SK-N-SH (cell line): ENCODE data around the gene MRPL58. TPM values are rescaled to one million over a fixed set of nuclear protein-coding genes. Genes with fewer than 3 reads are reported as not detected.

Source experiments
- CTCF ChIA-PET: fragments of 300-600, 350-600 bp; formaldehyde crosslinking; extraction: SDS; loops from one replicate; lab custom pipeline; 2021; lab: Yijun Ruan, JAX
- POLR2A ChIA-PET: fragments of 350-600 bp; sonication (Branson Sonifier 250); formaldehyde crosslinking; extraction: SDS; loops from one replicate; lab custom pipeline; 2020; ENCODE audit warnings: antibody characterized with exemption, inconsistent platforms; lab: Yijun Ruan, JAX
- DNase-seq: peaks from one replicate; pipeline ENCODE4 v3.0.0; 2012
- H2AFZ ChIP-seq: fragments of 200-600 bp; sonication (generic); 2 replicates; pipeline ENCODE4 v1.8.1; 2016; ENCODE audit warnings: antibody characterized with exemption, mild to moderate bottlenecking, low read depth
- H3F3A ChIP-seq: fragments of 200-600 bp; sonication (generic); replicated peaks from 2 replicates; pipeline ENCODE3; 2016; ENCODE audit warnings: antibody characterized with exemption, mild to moderate bottlenecking; ENCODE audit not compliant: insufficient read depth
- H3K27ac ChIP-seq, 2 experiments: fragments of 200-500 bp in 1 of 2; fragments of 200-600 bp in 1 of 2; sonication (Bioruptor generic) in 1 of 2; sonication (generic), shearing (Covaris generic) in 1 of 2; 2 replicates each; pipeline versions ENCODE4 v1.5.1 to v1.6.1; 2014 to 2016; ENCODE audit warnings: low read depth in 2 of 2, inconsistent platforms in 1 of 2, low read length in 1 of 2, mild to moderate bottlenecking in 1 of 2, mixed read lengths in 1 of 2
- H3K27me3 ChIP-seq: fragments of 200-600 bp; sonication (generic), shearing (Covaris generic); 2 replicates; pipeline ENCODE4 v1.6.1; 2016; ENCODE audit warnings: mixed run types; ENCODE audit not compliant: insufficient read depth
- H3K36me3 ChIP-seq, 2 experiments: fragments of 200-500 bp in 1 of 2; fragments of 200-600 bp in 1 of 2; sonication (Bioruptor generic) in 1 of 2; sonication (generic) in 1 of 2; replicated peaks in 1 of 2; 2 replicates each; pipeline versions ENCODE3 to v1.5.1; 2014 to 2016; ENCODE audit warnings: low read length in 1 of 2, mild to moderate bottlenecking in 1 of 2; ENCODE audit not compliant: insufficient read depth in 2 of 2, control insufficient read depth in 1 of 2
- H3K4me1 ChIP-seq, 2 experiments: fragments of 200-500 bp in 1 of 2; fragments of 200-600 bp in 1 of 2; sonication (Bioruptor generic) in 1 of 2; sonication (generic), shearing (Covaris generic) in 1 of 2; 2 replicates each; pipeline versions ENCODE4 v1.5.1 to v1.6.1; 2014 to 2016; ENCODE audit warnings: low read depth in 1 of 2, low read length in 1 of 2, mixed run types in 1 of 2; ENCODE audit not compliant: insufficient read depth in 2 of 2, control insufficient read depth in 1 of 2
- H3K4me2 ChIP-seq: fragments of 200-600 bp; sonication (generic), shearing (Covaris generic); 2 replicates; pipeline ENCODE4 v1.6.1; 2017; ENCODE audit warnings: mixed run types
- H3K4me3 ChIP-seq, 2 experiments: fragments of 200-500 bp in 1 of 2; fragments of 200-600 bp in 1 of 2; sonication (Bioruptor generic) in 1 of 2; sonication (generic), shearing (Covaris generic) in 1 of 2; 2 replicates each; pipeline versions ENCODE4 v1.5.1 to v1.8.1; 2014 to 2016; ENCODE audit warnings: low read depth in 2 of 2, inconsistent platforms in 1 of 2, low read length in 1 of 2, mild to moderate bottlenecking in 1 of 2, mixed read lengths in 1 of 2, moderate library complexity in 1 of 2
- H3K79me2 ChIP-seq: fragments of 200-600 bp; sonication (generic); 2 replicates; pipeline ENCODE4 v1.8.1; 2017; ENCODE audit warnings: mild to moderate bottlenecking; ENCODE audit not compliant: insufficient read depth
- H3K9ac ChIP-seq: fragments of 200-600 bp; sonication (generic); 2 replicates; pipeline ENCODE4 v1.6.1; 2017; ENCODE audit warnings: mixed run types
- H3K9me2 ChIP-seq: fragments of 200-600 bp; sonication (generic); 2 replicates; pipeline ENCODE4 v1.6.1; 2017; ENCODE audit warnings: mixed run types
- H3K9me3 ChIP-seq: fragments of 200-600 bp; sonication (generic); 2 replicates; pipeline ENCODE4 v1.6.1; 2017; ENCODE audit warnings: mixed run types, mild to moderate bottlenecking, moderate library complexity
- H4K20me1 ChIP-seq: fragments of 200-600 bp; sonication (generic); 2 replicates; pipeline ENCODE4 v1.6.1; 2017; ENCODE audit warnings: mild to moderate bottlenecking, mixed run types; ENCODE audit not compliant: insufficient read depth
- CHD2 ChIP-seq: fragments of 150-350 bp; IDR thresholded peaks from 2 replicates; pipeline ENCODE4 v1.6.1; 2018; ENCODE audit warnings: low read length; ENCODE audit not compliant: partially characterized antibody
- ELF1 ChIP-seq: IDR thresholded peaks from 2 replicates; pipeline ENCODE4 v1.4.0; 2012
- EP300 ChIP-seq, 2 experiments: IDR thresholded peaks; 2 replicates each; pipeline versions ENCODE4 v1.4.0 to v1.6.1; 2012; ENCODE audit warnings: borderline replicate concordance in 1 of 2, low read depth in 1 of 2, low read length in 1 of 2
- NFIC ChIP-seq: IDR thresholded peaks from 2 replicates; pipeline ENCODE4 v1.4.0; 2012; ENCODE audit warnings: borderline replicate concordance
- RAD21 ChIP-seq: IDR thresholded peaks from 2 replicates; pipeline ENCODE4 v1.6.1; 2012; ENCODE audit warnings: mild to moderate bottlenecking, low read length
- RFX5 ChIP-seq: IDR thresholded peaks from 2 replicates; pipeline ENCODE4 v1.6.1; 2012; ENCODE audit warnings: mild to moderate bottlenecking, improper control_type of control experiment, low read length
- RXRA ChIP-seq: IDR thresholded peaks from 2 replicates; pipeline ENCODE4 v1.4.0; 2012; ENCODE audit warnings: low read depth, mild to moderate bottlenecking, borderline replicate concordance
- SMC3 ChIP-seq: IDR thresholded peaks from 2 replicates; pipeline ENCODE4 v1.6.1; 2012; ENCODE audit warnings: low read depth, low read length, improper control_type of control experiment
- TAF1 ChIP-seq: IDR thresholded peaks from 2 replicates; pipeline ENCODE4 v1.6.1; 2012; ENCODE audit warnings: low read depth, mild to moderate bottlenecking, low read length, moderate library complexity, borderline replicate concordance
- TCF12 ChIP-seq: IDR thresholded peaks from 2 replicates; pipeline ENCODE4 v1.4.0; 2012
- TEAD4 ChIP-seq: IDR thresholded peaks from 2 replicates; pipeline ENCODE4 v1.4.0; 2012; ENCODE audit warnings: mild to moderate bottlenecking, borderline replicate concordance; ENCODE audit not compliant: insufficient read depth
- WGBS: methylation state at CpG from one replicate; pipeline ENCODE4 v1.1.6; 2017; ENCODE audit warnings: low lambda C conversion rate; 5-methylcytosine and 5-hydroxymethylcytosine counted together
- polyA plus RNA-seq, 3 experiments: library from polyadenylated mRNA; depleted of rRNA; stranded (reverse); fragments of >200 nt; gene quantifications; 2 replicates each; pipeline ENCODE4 v1.2.3, GENCODE V29; 2012
- TF ChIP-seq, protein P1 (sequence below): fragments of 200-600 bp; sonication (generic); IDR thresholded peaks from 2 replicates; pipeline ENCODE4 v1.6.1; 2017; ENCODE audit warnings: antibody characterized with exemption, mild to moderate bottlenecking, moderate library complexity

The MRPL58 gene
- polyA plus RNA-seq, 1 of the 3 experiments (the other 2 are of a cell fraction) = 87.3 TPM

- CTCF ChIA-PET = interaction anchor here (0.9 to 2.7 kb wide), 3 partner anchors 11 to 150 kb away, joined by 3 to 9 read pairs (median 6); no protein-coding TSS in a partner anchor
- Histone ChIP-seq H3K4me1 (peaks cover 0 to 12% of the 10 kb centered on the region in 2 experiments; a peak in 2 of 4 replicates), H3K27ac (no peak overlapping the region), H3K27me3 (no peaks in the 10 kb centered on the region), H3K9ac (no peak overlapping the region), H3K36me3 (peaks cover 38 to 65% of the 10 kb centered on the region in 2 experiments), H4K20me1 (no peaks in the 10 kb centered on the region), H3K4me3 (no peak overlapping the region), H2AFZ (no peak overlapping the region), H3F3A (peaks cover 7% of the 10 kb centered on the region), H3K9me2 (no peaks in the 10 kb centered on the region), H3K9me3 (no peaks in the 10 kb centered on the region), H3K4me2 (no peak overlapping the region), H3K79me2 (peaks cover 64% of the 10 kb centered on the region)
- TF ChIP-seq NFIC = no peak
- TF ChIP-seq RXRA = no peak
- TF ChIP-seq TAF1 = no peak
- TF ChIP-seq CHD2 = no peak
- TF ChIP-seq ELF1 = no peak
- TF ChIP-seq TCF12 = no peak
- TF ChIP-seq TEAD4 = no peak
- TF ChIP-seq RAD21 = no peak
- no peak for TF ChIP-seq EP300 (IDR thresholded peaks at IDR 0.05; ENCODE audit: borderline replicate concordance in 1 of 2, low read depth in 1 of 2, low read length in 1 of 2)
- no peak for DNase-seq
- POLR2A ChIA-PET = interaction anchor here (0.6 kb wide), 1 partner anchor 86 kb away, joined by 3 read pairs; no protein-coding TSS in a partner anchor
- 95% methylated on average over 2 of the region's 2 CpGs for WGBS
Measured at GRCh38 chr17:75051941-75052340, 39.5 kb downstream of the MRPL58 start.

DNA sequence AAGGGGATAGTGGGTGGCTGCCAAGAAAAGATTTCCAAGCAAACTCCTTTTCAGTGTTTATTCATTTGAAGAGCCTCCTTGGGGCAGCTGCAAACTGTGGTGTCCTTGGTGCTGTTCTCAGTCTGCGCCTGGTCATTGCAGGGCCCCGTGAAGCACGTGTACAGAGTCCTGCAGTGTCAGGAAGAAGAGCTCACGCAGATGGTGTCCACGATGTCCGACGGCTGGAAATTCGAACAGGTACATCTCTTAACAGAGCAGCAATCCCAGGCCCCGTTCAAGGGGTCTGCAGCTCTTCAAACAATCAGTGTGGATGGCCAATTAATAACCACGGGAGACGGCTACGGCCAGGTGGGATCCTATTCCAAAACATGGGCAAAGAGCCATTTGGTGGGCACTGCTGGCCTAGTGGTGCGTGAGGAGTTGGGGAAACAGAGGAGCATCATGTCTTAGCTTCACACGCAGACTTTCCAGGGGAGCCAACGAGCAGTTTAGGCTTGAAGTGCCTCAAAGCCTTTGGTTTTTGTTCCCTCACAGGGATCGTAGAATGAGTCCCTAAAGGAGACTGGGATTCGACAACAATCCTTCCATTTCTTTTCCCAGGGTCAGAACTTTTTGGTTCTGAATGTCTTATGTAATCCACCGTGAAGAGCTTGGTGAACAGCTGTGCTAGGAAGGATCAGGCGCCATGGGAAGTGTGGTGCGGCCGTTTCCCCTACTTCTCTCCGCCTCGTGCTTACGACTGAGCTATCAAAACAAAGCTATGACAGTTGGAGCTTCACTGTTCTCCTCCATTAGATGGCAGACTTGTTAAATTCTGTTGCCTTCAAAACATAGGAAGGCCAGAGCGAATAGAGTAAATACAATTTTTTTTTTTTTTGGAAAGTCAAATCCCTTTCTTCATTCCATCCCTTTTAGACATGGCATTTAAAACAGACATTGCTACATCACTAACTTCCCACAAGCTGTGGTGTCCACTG is 47.2 kb downstream of the MRPL58 start:
- WGBS = 88% methylated on average over 25 of the region's 25 CpGs
- Histone ChIP-seq H3F3A (no peaks in the 10 kb centered on the region), H3K27me3 (no peaks in the 10 kb centered on the region)
- TF ChIP-seq RAD21 (peak; percentile 55), SMC3 (peak; percentile 39; the same call in 1 of the 2 replicates), RFX5 (no peak)
- TF ChIP-seq, protein P1, sequence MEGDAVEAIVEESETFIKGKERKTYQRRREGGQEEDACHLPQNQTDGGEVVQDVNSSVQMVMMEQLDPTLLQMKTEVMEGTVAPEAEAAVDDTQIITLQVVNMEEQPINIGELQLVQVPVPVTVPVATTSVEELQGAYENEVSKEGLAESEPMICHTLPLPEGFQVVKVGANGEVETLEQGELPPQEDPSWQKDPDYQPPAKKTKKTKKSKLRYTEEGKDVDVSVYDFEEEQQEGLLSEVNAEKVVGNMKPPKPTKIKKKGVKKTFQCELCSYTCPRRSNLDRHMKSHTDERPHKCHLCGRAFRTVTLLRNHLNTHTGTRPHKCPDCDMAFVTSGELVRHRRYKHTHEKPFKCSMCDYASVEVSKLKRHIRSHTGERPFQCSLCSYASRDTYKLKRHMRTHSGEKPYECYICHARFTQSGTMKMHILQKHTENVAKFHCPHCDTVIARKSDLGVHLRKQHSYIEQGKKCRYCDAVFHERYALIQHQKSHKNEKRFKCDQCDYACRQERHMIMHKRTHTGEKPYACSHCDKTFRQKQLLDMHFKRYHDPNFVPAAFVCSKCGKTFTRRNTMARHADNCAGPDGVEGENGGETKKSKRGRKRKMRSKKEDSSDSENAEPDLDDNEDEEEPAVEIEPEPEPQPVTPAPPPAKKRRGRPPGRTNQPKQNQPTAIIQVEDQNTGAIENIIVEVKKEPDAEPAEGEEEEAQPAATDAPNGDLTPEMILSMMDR = peak; percentile 57
- TF ChIP-seq, all 33 proteins: peak for 3
- H3K36me3 ChIP-seq = peaks cover 50 to 64% of the 10 kb centered on the region in 2 experiments
- ChIA-PET CTCF (interaction anchor here (0.6 to 3.4 kb wide), 21 partner anchors 10 to 601 kb away, joined by 3 to 19 read pairs (median 4); partner anchors contain the start of genes NT5C and OTOP2), POLR2A (interaction anchor here (1.3 kb wide), 1 partner anchor 11 kb away, joined by 6 read pairs; no protein-coding TSS in a partner anchor)
- H3K9me2 ChIP-seq = no peaks in the 10 kb centered on the region
- DNase-seq = peak; percentile 47
- no peak overlapping the region for H3K9ac ChIP-seq
- no peak overlapping the region for H3K27ac ChIP-seq
- H3K4me1 ChIP-seq = no peaks in the 10 kb centered on the region
- peaks cover 18% of the 10 kb centered on the region; the same call in 1 of the 2 replicates for H3K79me2 ChIP-seq
- no peak overlapping the region for H3K4me2 ChIP-seq
- no peaks in the 10 kb centered on the region for H4K20me1 ChIP-seq
- no peak overlapping the region for H3K4me3 ChIP-seq
- no peaks in the 10 kb centered on the region for H3K9me3 ChIP-seq
- no peak overlapping the region for H2AFZ ChIP-seq
